Hematopoietic multipotent progenitor cell treated with erythropoietin and hydrocortisone succinate and interleukin-3 and kit ligand, for 8 days (in vitro differentiated cells): ENCODE data around the gene LRP1.

Source experiments
- DNase-seq: peaks from one replicate; pipeline ENCODE4 v3.0.0-alpha.2; 2015

Gene LRP1

DNA sequence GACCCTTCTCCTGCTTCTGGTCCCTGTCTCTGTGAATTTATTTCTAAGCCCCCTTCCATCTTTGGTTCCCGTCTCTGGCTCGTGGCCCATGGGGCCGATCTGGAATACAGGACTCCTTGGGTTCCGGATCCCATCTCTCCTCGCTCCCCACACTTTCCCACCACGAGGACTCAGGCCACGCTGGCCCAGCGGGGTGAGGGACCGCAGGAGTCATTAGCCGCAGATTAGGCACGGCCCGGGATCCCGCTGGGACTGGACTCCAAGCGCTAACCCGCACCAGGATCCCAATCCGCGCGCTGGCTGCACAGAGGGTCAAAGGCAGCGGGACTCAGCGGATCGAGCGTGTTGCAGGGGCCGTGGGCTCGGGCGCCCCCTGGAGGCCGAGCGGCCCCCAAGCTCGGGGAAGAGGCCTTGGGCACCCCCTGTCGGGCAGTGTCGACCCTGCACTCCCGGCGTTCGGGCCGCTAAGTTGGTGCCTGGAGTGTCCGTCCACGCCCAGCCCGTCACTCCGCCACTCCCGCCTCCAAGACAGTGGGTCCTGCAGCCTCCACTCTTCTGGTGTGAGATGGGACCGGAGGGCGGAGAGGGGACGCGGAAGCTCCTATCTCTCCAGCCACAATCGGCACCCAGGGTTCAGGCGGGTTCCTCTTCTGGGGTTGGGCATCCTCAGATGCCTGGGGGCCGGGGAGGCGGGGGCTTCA is 110.7 kb downstream of the LRP1 start:
- DNase-seq: peak; percentile 85

DNA sequence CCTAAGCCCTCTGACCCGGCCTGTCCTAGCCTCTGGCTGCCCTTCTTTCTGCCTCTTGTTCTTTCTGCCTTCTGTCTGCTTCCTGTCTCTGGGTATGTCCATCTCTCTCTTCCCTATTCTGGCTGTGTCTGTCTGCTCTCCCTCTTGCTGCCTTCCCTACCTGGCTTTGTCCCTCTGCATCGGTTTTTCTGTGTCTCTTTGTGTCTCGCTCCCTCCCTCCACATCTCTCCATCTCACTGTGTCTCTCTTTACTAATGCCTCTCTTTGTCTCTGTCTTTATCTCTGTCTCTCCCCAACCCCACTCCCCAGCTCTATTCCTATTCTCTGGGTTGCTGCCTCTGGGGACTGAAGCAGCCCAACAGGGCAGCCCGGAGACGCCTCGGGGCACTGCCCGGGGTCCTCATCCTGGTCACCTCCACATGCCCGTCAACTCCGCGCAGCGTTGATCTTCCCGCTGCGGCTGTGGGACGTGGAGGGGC is 111.3 kb downstream of the LRP1 start:
- no peak for DNase-seq

DNA sequence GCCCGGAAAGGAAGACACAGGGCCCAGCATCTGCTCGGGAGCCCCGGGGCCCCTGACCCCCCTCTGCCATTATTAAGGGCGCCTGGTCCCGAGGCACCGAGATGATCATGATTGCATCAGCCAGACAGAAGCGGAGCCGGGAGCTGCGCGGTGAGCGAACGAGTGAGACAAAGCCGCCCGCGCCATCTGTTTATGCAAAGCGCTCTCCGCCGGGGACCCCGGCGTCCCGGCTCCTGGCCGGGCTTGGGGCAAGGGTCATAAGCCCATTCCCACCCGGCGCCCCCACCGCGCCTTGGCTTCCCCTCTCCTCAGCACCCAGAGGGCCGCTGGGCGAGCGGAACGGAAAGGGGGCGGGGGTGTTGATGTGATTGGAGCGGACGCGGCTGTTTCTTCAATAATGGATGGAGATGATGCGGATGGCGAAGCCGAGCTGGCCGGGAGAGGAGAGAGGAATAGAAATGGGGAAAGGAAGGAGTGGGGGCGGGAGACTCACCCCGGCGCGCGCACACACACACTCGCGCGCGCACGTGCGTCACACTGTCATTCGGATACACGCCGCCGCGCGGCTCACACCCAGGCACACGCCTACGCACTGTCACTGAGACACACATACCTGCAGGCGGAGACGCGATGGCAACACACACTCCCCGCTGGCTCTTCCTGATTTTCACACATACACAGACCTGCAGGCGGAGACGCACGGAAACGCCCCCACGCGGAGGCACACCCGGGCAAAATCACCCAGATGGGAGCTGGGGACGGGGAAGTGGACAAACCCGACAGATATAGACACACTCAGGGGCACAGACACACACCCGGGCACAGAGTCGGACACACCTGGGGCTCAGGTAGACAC is 112.0 kb downstream of the LRP1 start:
- peak; percentile 27 for DNase-seq

DNA sequence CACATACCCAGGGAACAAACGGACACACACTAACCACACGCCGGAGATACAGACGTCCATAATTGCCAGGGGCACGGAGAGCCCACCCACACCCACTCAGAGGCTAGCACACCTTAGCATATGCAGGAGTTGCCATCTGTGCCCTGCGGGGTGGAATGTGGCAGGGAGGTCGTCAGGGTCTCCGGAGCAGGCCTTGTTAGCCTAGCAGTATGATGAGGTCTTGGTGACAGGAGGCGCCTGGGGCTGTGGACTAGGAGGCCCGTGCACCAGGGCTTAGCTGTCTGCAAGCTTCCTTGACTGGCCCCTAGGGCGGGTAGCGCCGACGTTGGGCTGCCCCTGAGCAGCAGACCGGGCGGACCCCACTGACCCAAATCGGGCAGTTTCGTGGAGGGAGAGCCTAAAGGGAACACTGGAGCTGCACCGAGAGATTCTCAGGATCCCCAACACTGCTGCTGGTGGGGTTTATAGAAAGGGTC is 112.7 kb downstream of the LRP1 start:
- DNase-seq: no peak

DNA sequence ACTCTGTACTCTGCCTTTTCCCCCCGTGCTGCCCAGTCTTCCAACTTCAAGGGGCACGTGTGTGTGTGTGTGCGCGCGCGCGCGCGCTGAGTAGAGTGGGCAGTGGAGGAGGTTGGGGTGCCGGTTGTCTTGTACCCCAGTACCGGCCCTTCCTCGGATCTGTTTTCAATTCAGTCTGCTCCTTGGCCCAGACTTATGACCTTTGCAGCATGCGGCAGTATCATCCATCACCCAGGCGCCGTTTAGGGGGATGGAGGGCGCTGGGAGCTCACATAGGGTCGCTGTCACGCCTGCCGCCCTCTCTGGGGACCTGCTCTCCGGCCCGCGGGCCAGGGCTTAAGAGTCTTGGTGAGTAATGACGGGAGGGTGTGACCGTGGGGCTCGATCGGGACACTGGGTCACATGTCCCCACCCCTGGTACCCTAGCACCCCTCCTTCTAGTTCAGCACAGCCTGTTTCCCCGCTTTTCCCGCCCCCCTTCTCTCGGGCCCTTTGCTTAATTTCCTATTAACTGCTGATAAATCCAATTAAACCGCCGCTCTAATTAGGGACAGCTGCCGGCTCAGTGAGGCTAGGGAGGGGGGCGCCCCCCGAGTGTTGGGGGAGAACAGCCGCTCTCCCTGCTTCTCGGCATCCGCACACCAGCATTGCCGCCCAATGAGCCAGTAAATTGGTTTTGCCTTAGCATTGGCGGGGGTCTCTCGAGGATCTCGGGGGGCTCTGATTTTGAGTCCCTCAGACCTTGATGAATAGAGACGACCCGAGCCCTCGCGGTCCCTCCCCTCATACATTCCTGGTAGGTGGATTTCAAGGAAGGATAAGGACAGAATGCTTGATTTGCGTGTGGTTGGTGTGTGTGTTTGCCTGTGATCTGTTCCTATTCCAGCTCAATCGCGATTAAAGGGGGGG is 113.4 kb downstream of the LRP1 start:
- DNase-seq: no peak

DNA sequence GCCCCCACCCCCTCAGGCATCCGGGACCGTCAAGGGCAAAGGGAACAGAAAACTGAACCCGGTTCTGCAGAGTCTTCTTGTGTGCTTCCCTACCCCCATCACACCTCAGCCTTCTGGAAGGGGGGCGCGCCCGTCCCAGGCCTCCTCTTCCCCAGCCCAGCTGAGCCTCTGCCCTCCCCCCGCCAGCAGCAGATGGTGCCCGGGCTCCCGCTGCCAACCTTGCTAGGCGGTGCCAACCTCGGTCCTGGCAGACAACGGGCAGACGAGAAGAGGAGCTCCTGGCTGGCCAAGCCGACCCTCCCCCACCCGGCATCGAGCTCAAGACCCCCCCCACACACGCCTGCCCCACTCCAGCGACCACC is 114.0 kb downstream of the LRP1 start:
- no peak for DNase-seq

DNA sequence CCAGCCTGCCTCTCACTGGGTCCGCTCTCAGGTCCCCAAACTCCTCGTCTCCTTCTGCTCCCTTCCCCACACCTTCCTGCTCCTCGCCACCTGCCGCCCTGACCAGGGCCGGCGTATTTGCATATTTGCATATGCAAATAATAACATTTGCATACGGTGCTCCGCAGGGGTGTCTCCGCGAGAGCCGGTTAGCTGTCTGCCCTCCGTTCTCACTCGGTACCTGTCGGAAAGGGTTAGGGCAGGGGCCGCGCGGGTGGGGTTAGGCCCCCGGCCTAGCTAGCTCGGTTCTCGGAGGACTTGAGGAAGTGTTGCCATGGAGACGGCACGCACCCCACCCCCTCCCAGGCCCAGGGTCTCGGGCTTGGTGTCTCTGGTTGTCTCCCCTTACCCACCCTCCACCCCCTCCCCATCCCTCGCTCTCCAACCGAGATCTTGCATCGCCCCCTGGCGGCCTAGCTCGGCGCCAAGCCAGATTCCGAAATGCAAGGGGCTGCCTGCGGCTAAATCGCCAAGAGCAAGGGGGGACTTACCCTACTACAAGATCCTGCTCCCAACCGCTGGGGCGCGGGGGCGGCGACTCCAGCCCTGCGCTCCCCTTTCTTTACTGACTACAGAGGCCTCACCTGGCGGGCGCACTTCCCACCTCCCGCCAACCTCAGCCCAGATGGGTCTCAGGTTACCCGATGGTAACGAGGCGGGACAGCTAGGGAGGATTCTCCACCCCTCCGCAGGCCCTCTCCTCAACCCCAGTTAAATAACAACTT is 114.6 kb downstream of the LRP1 start:
- DNase-seq: peak; percentile 61

DNA sequence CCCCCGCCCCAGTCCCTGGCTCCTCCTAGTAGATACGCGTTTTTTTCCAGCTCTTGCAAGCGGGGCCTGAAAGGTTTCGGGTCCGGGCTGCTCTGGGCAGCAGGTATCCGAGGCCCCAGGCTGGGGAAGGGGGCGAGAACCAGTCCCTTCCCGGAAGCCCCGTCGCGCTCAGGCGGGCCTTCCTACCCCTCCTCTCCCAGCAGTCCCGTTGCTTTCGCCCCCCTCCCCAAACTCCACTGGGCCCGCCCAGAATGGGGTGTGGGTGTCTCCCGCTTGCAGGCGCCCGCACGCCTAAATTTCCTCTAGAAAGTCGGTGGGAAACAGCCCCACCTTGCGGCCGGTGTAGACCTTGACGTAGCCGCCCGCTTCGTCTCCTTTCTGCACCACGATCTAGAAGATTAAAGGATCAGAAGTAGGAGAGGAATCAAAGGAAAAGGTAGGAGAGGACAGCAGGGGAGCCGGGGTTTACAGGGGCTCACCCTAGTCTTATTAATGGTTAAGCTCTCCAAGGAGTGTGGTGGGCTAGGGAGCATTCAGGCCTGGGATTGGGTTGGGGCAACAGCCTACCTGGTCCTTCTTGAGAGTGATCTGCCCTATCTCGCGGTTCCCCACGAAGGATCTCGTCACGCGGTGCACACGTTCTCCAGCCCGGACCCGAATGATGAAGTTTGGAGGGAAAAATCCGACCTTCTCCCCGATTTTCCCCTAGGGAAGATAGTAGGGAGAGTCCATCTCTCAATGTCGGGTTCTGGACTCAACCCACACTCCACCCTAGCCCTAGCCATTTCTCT is 115.4 kb downstream of the LRP1 start:
- peak; percentile 81 for DNase-seq

DNA sequence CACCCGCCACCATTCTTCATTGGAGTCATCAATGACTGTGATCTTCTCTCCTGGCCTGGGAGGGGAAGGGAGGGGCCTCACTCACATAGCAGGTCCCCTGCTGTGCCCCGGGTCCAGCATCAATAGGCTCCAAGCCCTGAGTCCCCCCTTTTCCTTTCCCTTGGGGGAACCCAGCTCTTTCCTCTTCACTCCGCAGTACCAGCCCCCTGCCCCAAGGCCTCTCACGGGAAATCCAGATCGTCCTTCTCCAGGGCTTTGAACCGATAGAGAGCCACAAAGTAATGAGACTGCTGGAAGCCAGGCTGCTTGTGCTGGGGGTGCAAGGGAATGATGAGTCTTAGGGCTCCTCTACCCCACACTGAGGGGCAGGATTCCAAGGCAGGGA is 116.0 kb downstream of the LRP1 start:
- DNase-seq: no peak

DNA sequence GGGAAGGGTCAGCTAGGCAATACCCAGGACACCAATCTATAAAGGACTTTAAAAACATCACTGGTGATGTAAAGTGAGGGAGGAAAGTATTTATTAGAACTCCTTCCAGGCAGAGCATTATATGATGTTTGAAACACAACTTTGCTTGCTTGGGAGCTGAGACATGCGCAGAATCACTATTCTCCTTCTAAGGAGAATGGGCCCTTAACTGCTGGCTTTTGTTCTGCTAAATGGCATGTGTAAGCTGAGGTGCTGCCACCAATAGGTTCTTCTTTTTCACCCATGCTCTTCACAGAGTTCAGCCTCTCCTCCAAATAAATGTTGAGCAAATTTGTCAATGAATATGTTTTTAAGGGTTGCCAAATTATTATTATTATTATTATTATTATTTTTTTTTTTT is 118.8 kb downstream of the LRP1 start:
- no peak for DNase-seq

DNA sequence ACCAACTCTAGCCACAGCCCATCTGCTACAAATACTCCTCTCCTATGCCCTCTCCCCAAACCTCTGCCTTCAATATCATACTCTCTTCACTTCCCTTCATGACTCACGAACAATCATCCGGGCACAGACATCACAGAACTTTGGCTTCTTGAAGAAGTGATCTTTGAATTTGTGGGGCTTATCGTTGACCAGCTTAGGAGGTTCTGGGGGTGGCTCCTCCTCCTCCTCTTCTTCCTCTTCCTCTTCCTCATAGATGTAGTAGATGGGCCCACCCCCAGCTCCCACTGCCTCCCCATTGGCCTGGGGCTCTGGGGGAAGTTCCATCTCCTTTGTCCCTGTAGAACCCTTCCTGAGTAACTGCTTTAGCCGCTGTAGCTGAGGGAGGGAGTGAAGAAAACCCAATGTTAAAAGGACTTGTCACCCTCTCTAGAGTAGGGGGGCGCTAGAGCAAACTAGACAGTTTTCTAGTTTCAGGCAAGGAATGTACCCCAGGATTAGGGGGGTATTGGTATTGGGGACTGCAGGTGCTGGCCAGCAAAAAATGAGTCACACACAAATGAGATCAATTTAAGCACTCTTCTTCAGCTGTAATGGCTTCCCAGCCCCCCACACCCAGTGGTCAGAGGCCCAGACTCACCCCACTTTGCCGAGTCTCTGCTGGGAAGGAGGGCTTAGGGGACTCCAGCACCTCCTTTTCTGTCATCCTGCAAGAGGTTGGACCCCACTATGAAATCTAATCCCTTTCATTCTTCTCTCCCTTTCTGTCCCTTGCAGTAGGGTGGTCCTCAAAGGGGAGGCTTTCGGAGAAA is 120.9 kb downstream of the LRP1 start:
- DNase-seq: peak; percentile 79

DNA sequence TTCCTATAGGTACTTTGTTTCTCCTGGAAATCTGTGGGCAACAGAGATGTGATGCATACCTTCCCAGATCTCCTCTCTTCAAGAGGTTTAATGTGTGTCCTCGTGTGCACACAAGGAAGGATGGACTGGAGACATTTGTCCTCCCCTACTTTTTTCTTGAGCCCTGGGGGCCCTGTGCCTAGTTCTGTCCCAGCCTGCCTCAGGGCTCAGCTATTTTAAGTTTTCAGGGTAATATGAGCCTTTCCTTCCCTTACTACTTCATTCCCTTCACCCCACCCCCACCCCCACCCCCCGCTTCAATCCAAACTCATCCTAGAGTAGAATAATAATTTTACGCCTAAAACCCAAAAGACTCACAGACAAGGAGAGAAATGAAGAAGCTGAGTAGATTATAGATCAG is 122.3 kb downstream of the LRP1 start:
- DNase-seq: no peak

DNA sequence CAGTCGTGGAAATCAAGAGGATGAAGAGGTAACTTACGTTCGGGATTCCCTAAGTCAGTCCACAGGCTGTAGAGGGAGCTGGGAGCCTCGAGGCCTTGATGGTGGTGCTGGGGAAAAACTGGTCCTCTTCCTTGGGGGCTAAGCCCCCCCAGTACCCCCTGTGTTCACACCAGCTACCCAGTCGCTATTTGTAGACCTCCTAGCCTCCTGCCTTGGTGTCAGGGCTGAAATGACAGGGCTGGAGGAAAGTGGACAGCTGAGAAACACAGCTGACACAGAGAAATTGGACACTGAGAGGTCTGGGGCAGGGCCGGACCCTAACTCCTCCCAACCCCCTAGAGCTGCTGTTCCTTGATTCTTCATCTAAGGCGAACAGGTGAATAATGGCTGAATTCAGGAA is 122.7 kb downstream of the LRP1 start, which contains the start of gene STAC3:
STAC3 (minus strand) TSS at position 232 of the 400 bp plus-strand sequence. CDS start 1,551 bp downstream, outside the sequence.
- DNase-seq: no peak

DNA sequence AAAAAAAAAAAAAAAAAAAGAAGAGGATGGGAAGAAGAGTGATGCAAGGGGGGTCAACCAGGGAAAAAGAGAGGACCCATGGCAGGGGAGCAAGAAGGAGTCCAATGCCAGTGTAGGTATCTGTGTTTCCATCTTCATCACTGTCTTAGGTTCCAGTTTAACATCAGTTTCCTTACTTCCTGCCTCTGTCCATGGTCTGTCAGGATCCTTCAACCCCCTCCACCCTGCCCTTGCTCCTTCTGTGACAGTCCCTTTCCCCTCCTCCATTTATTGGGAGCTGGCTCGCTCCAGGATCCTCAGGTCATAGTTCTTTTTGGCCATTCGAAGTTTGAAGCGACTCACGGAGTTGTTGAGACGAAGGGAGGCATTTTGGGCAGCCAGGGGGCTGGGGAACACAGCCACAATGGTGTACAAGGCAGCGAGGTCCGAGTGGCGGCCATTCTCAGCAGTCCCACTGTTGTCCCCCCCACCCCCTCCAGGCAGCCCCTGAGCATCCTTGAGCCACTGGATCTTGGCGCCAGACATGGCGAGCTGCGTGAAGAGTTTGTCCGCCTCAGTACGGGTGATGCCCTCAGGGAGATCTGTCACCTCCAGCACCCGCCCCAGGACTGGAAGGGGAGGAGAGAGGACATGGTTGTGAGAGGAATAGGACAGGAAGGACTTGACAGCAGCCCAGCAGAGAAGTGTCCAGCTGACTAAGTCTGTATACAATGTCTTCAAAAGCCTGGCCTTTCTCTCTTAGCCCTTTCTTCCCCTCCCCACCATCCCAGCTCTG is 126.4 kb downstream of the LRP1 start:
- no peak for DNase-seq

DNA sequence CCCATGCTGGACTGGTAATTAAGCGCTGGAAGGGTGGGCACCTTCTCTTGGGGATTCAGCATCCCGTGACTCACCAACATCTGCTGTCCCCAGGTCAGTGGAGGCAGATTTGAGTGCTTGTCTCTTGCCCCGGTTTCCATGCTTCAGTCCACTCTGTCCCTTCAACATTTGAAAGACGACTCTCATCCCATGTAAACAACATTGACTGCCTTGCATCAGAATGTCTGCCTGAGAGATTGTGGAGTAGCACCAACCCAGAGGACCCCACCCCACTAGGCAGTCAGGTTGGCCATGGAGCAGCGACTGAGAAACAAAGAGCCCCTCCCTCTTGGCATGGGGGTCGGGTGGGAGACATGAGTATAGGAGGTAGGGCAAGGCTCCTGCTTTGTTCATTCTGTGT is 127.6 kb downstream of the LRP1 start:
- no peak for DNase-seq

DNA sequence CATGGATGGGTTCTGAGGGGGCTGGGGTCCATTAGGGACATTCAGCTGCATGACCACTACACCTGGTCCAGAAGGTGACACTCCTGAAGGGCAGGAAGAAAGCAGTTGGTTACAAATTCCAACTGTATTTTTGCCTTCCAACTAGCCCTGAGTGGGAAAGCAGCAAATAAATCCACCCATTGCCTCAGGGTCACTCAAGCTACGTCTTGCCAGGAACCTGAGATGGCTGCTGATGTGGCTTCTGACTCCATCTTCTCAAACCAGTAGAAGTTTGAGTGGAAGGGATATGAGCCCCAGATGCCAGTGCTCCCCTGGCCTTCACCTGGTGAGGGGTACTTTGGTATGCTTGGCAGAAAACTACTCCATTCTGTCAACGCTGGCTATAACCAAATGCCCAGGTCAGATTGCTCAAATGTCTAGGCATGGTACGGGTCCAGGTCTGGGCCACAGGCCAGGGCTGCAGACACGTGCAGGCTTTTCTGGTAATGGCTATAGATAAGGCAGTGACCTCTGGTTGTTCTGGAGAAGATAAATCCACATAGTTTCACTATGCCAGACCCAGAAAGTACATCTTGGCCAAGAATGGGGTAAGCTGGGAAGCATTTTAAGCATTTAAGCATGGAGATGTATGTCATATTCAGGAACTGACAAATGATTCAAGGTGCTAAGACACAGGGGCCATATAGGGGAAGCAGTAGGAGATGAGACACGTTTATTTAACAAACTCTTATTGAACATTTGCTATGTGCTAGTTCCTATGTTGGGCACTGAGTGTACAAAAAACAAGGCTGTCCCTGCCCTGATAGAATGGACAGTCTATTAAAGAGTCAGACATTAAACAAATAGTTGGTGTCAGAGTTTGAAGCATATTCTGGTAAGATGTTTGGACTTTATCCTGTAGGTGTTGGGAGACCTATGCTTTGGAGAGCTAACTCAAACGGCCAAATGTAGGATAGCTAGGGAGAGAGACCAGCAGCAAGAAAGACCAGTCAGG is 131.0 kb downstream of the LRP1 start:
- DNase-seq: peak; percentile 58

DNA sequence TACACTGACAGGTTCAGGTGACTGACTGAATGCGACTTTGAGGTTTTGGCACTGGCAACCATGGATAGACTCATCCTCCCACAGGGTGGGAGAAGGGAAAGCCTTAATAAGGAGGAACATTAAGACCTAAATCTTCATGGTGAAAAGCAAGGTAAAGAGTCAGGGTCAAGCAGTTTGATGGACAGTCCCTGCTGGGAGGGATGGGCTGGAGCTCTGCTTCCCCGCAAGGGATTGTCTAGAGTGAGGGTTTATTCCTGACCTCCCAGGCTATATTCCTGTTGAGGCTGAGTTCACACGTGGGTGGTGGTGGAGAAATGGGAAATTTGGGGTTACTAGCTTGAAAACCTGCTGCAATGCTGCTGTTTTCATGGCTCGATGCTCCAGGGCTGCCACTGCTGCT is 132.1 kb downstream of the LRP1 start:
- DNase-seq: no peak

DNA sequence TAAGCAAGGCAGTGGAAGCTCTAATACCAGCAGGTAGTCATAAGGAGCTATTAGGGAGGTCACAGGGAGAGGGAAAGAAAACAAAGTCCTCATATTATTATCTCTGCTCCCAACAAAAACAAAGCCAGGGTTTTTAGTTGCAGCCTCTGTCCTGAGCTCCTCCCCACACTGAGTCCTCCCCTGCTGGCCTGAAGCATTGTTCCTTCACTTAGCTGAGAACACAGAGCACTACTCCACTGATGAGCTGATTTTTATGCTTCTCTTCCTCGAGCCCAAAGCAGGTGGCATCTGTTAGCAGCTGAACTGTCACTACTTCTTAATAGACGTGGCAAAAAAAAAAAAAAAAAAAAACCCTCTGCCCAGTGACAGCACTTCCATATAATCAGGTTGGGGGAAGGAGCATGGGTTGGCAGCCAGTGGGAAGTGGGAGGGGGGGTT is 133.2 kb downstream of the LRP1 start:
- DNase-seq: no peak
